Subcutaneous abdominal adipose tissue (tissue), 5 donors: ENCODE data around the gene NXPE3.

Source experiments
- H3K27ac ChIP-seq: one replicate; pipeline ENCODE4 v1.7.0; 2013; ENCODE audit warnings: low read depth, mild to moderate bottlenecking, inconsistent platforms, low read length, moderate library complexity
- H3K27me3 ChIP-seq, 5 donors: one replicate each; pipeline ENCODE4 v1.7.0; 2013; ENCODE audit warnings: low read length in 5 of 5, inconsistent platforms in 1 of 5; ENCODE audit not compliant: control insufficient read depth in 5 of 5, insufficient read depth in 4 of 5
- H3K36me3 ChIP-seq, 5 donors: one replicate each; pipeline ENCODE4 v1.7.0; 2013; ENCODE audit warnings: low read length in 5 of 5; ENCODE audit not compliant: control insufficient read depth in 5 of 5, insufficient read depth in 5 of 5
- H3K4me1 ChIP-seq, 5 donors: one replicate each; pipeline ENCODE4 v1.7.0; 2013; ENCODE audit warnings: low read length in 5 of 5, mild to moderate bottlenecking in 3 of 5, moderate library complexity in 1 of 5; ENCODE audit not compliant: control insufficient read depth in 5 of 5, insufficient read depth in 5 of 5
- H3K4me3 ChIP-seq, 5 donors: one replicate each; pipeline ENCODE4 v1.7.0; 2013; ENCODE audit warnings: low read length in 5 of 5, low read depth in 1 of 5
- H3K9ac ChIP-seq, 5 donors: one replicate each; pipeline ENCODE4 v1.7.0; 2013; ENCODE audit warnings: low read length in 5 of 5, mild to moderate bottlenecking in 4 of 5, moderate library complexity in 3 of 5
- H3K9me3 ChIP-seq, 5 donors: one replicate each; pipeline ENCODE4 v1.7.0; 2013; ENCODE audit warnings: low read length in 5 of 5; ENCODE audit not compliant: control insufficient read depth in 5 of 5
- donor health status: healthy.
- donor health status: healthy.
- donor health status: healthy.
- donor health status: healthy.
- donor health status: healthy.

The NXPE3 gene

DNA sequence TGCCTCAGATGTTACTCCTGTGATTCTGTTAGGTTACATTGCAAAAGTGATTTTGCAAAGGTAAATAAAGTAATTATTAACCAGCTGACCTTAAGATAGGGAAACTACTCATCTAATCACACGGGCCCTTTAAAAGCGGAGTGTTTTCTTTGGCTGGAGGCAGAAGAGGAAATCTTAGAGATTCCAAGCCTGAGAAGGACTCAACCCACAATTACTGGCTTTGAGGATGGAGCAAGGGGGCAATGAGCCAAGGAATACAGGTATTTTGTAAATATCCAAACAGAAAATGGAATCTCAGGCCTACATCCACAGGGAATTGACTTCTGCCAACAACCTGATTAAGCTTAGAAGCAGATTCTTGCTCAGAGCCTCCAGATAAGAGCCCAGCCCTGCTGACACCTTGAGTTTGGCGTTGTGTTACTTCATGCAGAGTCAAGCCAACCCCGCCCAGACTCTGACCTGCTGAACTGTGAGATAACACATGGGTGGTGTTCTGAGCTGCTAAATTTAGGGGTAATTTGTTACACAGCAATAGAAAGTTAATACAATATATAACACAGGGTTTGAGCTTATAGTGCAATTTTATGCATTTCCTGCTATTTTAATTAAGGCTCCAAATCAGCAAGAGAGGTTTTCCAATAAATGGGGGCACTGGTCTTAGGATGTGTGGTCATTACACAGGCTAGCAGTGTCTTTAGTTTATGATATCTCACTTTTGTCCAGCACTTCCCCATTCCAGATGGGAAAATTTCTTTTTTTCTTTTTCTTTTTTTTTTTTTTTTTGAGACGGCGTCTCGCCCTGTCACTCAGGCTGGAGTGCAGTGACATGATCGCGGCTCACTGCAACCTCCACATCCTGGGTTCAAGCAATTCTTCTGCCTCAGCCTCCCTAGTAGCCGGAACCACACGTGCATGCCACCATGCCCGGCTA is 89.8 kb downstream of the NXPE3 start:
- peaks cover 0 to 8% (median 3%) of the 10 kb centered on the region in 5 donors for H3K4me1 ChIP-seq
- H3K4me3 ChIP-seq = no peak overlapping the region
- no peak overlapping the region for H3K27ac ChIP-seq
- H3K27me3 ChIP-seq = no peaks in the 10 kb centered on the region
- H3K9ac ChIP-seq = no peak overlapping the region
- H3K9me3 ChIP-seq = no peaks in the 10 kb centered on the region
- no peaks in the 10 kb centered on the region for H3K36me3 ChIP-seq

DNA sequence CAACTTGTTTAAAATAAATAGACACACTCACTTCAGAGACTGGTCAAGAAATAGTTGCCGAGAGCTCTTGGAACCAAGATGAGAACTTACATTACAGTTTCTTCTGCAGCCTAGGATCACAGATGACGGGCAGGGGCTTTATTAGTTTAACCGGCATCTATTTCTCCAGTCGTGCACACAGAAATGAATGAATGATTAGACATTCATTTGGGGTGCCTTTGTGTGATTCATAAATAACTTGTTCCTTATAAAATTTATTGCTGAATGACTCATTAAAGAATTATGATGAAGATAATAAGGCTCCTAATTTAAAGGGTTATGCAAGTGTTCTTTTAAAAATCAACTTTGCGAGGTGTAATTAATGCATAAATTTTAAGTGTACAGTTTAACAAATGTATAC is 91.1 kb downstream of the NXPE3 start:
- no peak overlapping the region for H3K4me3 ChIP-seq
- H3K9ac ChIP-seq = no peak overlapping the region
- no peaks in the 10 kb centered on the region for H3K36me3 ChIP-seq
- H3K27me3 ChIP-seq = no peaks in the 10 kb centered on the region
- H3K4me1 ChIP-seq = peaks cover 0 to 8% (median 3%) of the 10 kb centered on the region in 5 donors
- no peaks in the 10 kb centered on the region for H3K9me3 ChIP-seq
- H3K27ac ChIP-seq = no peak overlapping the region

DNA sequence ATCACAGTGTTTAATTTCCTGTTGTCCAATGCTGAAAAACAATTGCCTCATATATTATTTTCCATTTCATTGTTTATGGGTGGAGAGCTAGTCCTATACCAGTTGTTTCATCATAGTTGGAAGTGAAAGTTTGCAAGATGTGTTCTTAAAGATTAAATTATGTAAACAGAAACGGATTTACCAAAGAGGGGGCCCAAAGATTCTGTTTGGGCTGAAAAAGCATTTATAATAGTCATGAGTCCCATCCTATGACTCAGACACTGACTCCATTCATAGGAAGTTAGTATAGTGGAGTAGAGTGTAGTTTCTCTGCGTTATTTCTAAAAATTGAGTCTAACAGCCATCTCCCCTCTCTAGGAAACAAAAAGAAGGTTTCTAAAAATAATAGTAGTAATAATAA is 94.6 kb downstream of the NXPE3 start:
- H3K4me1 ChIP-seq = peaks cover 0 to 4% (median 2%) of the 10 kb centered on the region in 5 donors
- no peaks in the 10 kb centered on the region for H3K9me3 ChIP-seq
- H3K27ac ChIP-seq = no peak overlapping the region
- H3K9ac ChIP-seq = no peak overlapping the region
- H3K27me3 ChIP-seq = no peaks in the 10 kb centered on the region
- H3K36me3 ChIP-seq = no peaks in the 10 kb centered on the region
- no peak overlapping the region for H3K4me3 ChIP-seq

DNA sequence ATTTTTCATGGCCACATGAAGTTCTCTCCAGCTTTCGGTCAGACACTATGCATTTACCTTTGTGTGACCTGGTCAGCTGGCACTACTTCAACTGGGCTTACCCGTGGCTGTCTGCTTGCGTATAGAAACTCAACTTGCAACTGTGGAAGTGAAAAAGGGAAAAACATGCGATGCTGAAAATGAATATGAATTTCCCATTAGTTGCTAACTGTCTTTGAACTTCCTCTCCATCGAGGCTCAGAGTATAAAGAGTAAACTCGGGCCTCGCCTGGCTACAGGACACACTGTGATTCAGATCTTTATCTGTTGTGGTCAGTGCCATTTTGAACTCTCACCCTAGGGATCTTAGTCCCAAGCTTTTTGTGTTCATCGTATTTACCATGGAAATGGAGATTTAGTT is 97.1 kb downstream of the NXPE3 start:
- H3K4me1 ChIP-seq = no peaks in the 10 kb centered on the region
- H3K27ac ChIP-seq = no peak overlapping the region
- no peak overlapping the region for H3K4me3 ChIP-seq
- H3K9me3 ChIP-seq = no peaks in the 10 kb centered on the region
- H3K36me3 ChIP-seq = no peaks in the 10 kb centered on the region
- no peaks in the 10 kb centered on the region for H3K27me3 ChIP-seq
- H3K9ac ChIP-seq = no peak overlapping the region
